NCI-H187 (cell line): ENCODE results near the gene ZNF280C.
A peak's percentile ranks its signal among the peaks of the same experiment; 100 is the strongest.

Source experiments
- DNase-seq, 2 experiments: peaks; one replicate each; lab custom pipeline; 2025; lab: John Stamatoyannopoulos, UW

Gene ZNF280C

GRCh38 chrX:130176942-130177341 lies 91.8 kb downstream of the ZNF280C start:
- DNase-seq = no peak

- DNase-seq = no peak
Measured at GRCh38 chrX:130176354-130176776, 92.3 kb downstream of the ZNF280C start.

- no peak for DNase-seq
Measured at GRCh38 chrX:130174937-130175336, 93.8 kb downstream of the ZNF280C start.

- DNase-seq = no peak
Measured at GRCh38 chrX:130174045-130174704, 94.5 kb downstream of the ZNF280C start.

GRCh38 chrX:130173190-130173895 lies 95.4 kb downstream of the ZNF280C start:
- no peak for DNase-seq

GRCh38 chrX:130172127-130172845 lies 96.4 kb downstream of the ZNF280C start:
- DNase-seq = no peak

- peak in 1 of 2 experiments; percentile 3 for DNase-seq
Measured at GRCh38 chrX:130171446-130172126, 97.1 kb downstream of the ZNF280C start, which contains the start of gene RAB33A. Gene RAB33A, plus strand, starts transcription at chrX:130171962. Its CDS starts 101 bp downstream, at chrX:130172063.

- peak; percentile 35 to 59 for DNase-seq
Measured at GRCh38 chrX:130170752-130171445, 97.8 kb downstream of the ZNF280C start.

- DNase-seq = no peak
Measured at GRCh38 chrX:130167040-130167439, 101.7 kb downstream of the ZNF280C start.

- no peak for DNase-seq
Measured at GRCh38 chrX:130166503-130166777, 102.3 kb downstream of the ZNF280C start.

GRCh38 chrX:130165703-130166502 lies 102.8 kb downstream of the ZNF280C start, which contains the start of gene AIFM1:
Gene AIFM1, minus strand, starts transcription at chrX:130165841. Its CDS starts 185 bp downstream, at chrX:130165656.
- DNase-seq = peak; percentile 92 to 95

GRCh38 chrX:130165181-130165702 lies 103.5 kb downstream of the ZNF280C start:
- peak in 1 of 2 experiments; percentile 53 for DNase-seq

- no peak for DNase-seq
Measured at GRCh38 chrX:130163398-130163797, 105.3 kb downstream of the ZNF280C start.

GRCh38 chrX:130162094-130162735 lies 106.5 kb downstream of the ZNF280C start:
- no peak for DNase-seq

GRCh38 chrX:130159776-130160175 lies 108.9 kb downstream of the ZNF280C start:
- DNase-seq = no peak

- no peak for DNase-seq
Measured at GRCh38 chrX:130158311-130158710, 110.4 kb downstream of the ZNF280C start.

- DNase-seq = no peak
Measured at GRCh38 chrX:130155564-130155963, 113.1 kb downstream of the ZNF280C start.
